T-helper 2 cell treated with Interferon-gamma antibody and Interleukin-4, amounts not matched to agents 5 μg/mL and 100 μg/mL, for 36 hours (primary cell): ENCODE results near the gene SLC2A9.

Experiments used
- DNase-seq: peaks from one replicate; pipeline ENCODE4 v3.0.0; 2021; ENCODE audit warnings: low spot score
- H3K27ac Mint-ChIP-seq: one replicate; pipeline ENCODE4 v1.8.0; 2021; ENCODE audit warnings: mild to moderate bottlenecking, mixed read lengths
- H3K27me3 Mint-ChIP-seq: one replicate; pipeline ENCODE4 v1.8.0; 2021; ENCODE audit warnings: low read depth, mixed read lengths
- H3K36me3 Mint-ChIP-seq: one replicate; pipeline ENCODE4 v1.8.0; 2021; ENCODE audit warnings: low read depth, mixed read lengths
- H3K4me1 Mint-ChIP-seq: one replicate; pipeline ENCODE4 v1.8.0; 2021; ENCODE audit warnings: low read depth, mixed read lengths
- H3K4me3 Mint-ChIP-seq: one replicate; pipeline ENCODE4 v1.8.0; 2022; ENCODE audit warnings: mild to moderate bottlenecking, moderate library complexity, mixed read lengths
- H3K9me3 Mint-ChIP-seq: one replicate; pipeline ENCODE4 v1.8.0; 2021; ENCODE audit warnings: mixed read lengths

SLC2A9 gene

GRCh38 chr4:9895333-9895705 is 126.0 kb downstream of the SLC2A9 start:
- Mint-ChIP-seq H3K27ac (no peak overlapping the region), H3K4me1 (no peaks in the 10 kb centered on the region), H3K36me3 (no peaks in the 10 kb centered on the region), H3K4me3 (no peak overlapping the region), H3K27me3 (peaks cover 17% of the 10 kb centered on the region), H3K9me3 (no peaks in the 10 kb centered on the region)
- DNase-seq: no peak

- no peaks in the 10 kb centered on the region for H3K36me3 Mint-ChIP-seq
- no peaks in the 10 kb centered on the region for H3K4me1 Mint-ChIP-seq
- peaks cover 17% of the 10 kb centered on the region for H3K27me3 Mint-ChIP-seq
- DNase-seq: no peak
- H3K4me3 Mint-ChIP-seq: no peak overlapping the region
- H3K27ac Mint-ChIP-seq: no peak overlapping the region
- no peaks in the 10 kb centered on the region for H3K9me3 Mint-ChIP-seq
Measured at GRCh38 chr4:9894644-9895332, 126.5 kb downstream of the SLC2A9 start.

- DNase-seq: no peak
- H3K27ac Mint-ChIP-seq: no peak overlapping the region
- no peaks in the 10 kb centered on the region for H3K9me3 Mint-ChIP-seq
- no peak overlapping the region for H3K4me3 Mint-ChIP-seq
- H3K4me1 Mint-ChIP-seq: no peaks in the 10 kb centered on the region
- no peaks in the 10 kb centered on the region for H3K36me3 Mint-ChIP-seq
- H3K27me3 Mint-ChIP-seq: peaks cover 13% of the 10 kb centered on the region
Measured at GRCh38 chr4:9893329-9894108, 127.8 kb downstream of the SLC2A9 start.

- H3K36me3 Mint-ChIP-seq: no peaks in the 10 kb centered on the region
- H3K4me1 Mint-ChIP-seq: no peaks in the 10 kb centered on the region
- H3K27ac Mint-ChIP-seq: no peak overlapping the region
- no peak for DNase-seq
- no peak overlapping the region for H3K4me3 Mint-ChIP-seq
- peaks cover 13% of the 10 kb centered on the region for H3K27me3 Mint-ChIP-seq
- no peaks in the 10 kb centered on the region for H3K9me3 Mint-ChIP-seq
Measured at GRCh38 chr4:9891740-9892139, 129.6 kb downstream of the SLC2A9 start.

GRCh38 chr4:9891056-9891455 is 130.2 kb downstream of the SLC2A9 start:
- H3K27ac Mint-ChIP-seq: no peak overlapping the region
- no peak for DNase-seq
- H3K4me1 Mint-ChIP-seq: no peaks in the 10 kb centered on the region
- peaks cover 8% of the 10 kb centered on the region for H3K27me3 Mint-ChIP-seq
- no peaks in the 10 kb centered on the region for H3K36me3 Mint-ChIP-seq
- no peak overlapping the region for H3K4me3 Mint-ChIP-seq
- H3K9me3 Mint-ChIP-seq: no peaks in the 10 kb centered on the region

- Mint-ChIP-seq H3K4me1 (no peaks in the 10 kb centered on the region), H3K27me3 (peaks cover 5% of the 10 kb centered on the region), H3K36me3 (no peaks in the 10 kb centered on the region), H3K27ac (no peak overlapping the region), H3K4me3 (no peak overlapping the region), H3K9me3 (no peaks in the 10 kb centered on the region)
- no peak for DNase-seq
Measured at GRCh38 chr4:9889306-9889705, 132.0 kb downstream of the SLC2A9 start.

GRCh38 chr4:9885958-9886357 is 135.3 kb downstream of the SLC2A9 start:
- Mint-ChIP-seq H3K4me1 (no peaks in the 10 kb centered on the region), H3K4me3 (no peak overlapping the region)

GRCh38 chr4:9880406-9881197 is 140.7 kb downstream of the SLC2A9 start:
- H3K9me3 Mint-ChIP-seq: no peaks in the 10 kb centered on the region
- H3K27me3 Mint-ChIP-seq: peaks cover 3% of the 10 kb centered on the region
- H3K4me1 Mint-ChIP-seq: no peaks in the 10 kb centered on the region
- no peaks in the 10 kb centered on the region for H3K36me3 Mint-ChIP-seq
- no peak overlapping the region for H3K27ac Mint-ChIP-seq
- no peak overlapping the region for H3K4me3 Mint-ChIP-seq
- no peak for DNase-seq

More at GRCh38 chr4:9885958-9886357, 135.3 kb downstream of the SLC2A9 start:
- Mint-ChIP-seq H3K36me3 (no peaks in the 10 kb centered on the region), H3K9me3 (no peaks in the 10 kb centered on the region), H3K27ac (no peak overlapping the region), H3K27me3 (peaks cover 3% of the 10 kb centered on the region)
- no peak for DNase-seq

- no peaks in the 10 kb centered on the region for H3K9me3 Mint-ChIP-seq
- no peak for DNase-seq
Measured at GRCh38 chr4:9877123-9877522, 144.2 kb downstream of the SLC2A9 start.

GRCh38 chr4:9875516-9875915 is 145.8 kb downstream of the SLC2A9 start:
- Mint-ChIP-seq H3K27me3 (no peaks in the 10 kb centered on the region), H3K4me1 (no peaks in the 10 kb centered on the region), H3K4me3 (no peak overlapping the region), H3K27ac (no peak overlapping the region), H3K36me3 (no peaks in the 10 kb centered on the region), H3K9me3 (no peaks in the 10 kb centered on the region)
- no peak for DNase-seq

More at GRCh38 chr4:9877123-9877522, 144.2 kb downstream of the SLC2A9 start:
- no peak overlapping the region for H3K27ac Mint-ChIP-seq
- H3K27me3 Mint-ChIP-seq: no peaks in the 10 kb centered on the region
- no peak overlapping the region for H3K4me3 Mint-ChIP-seq
- H3K36me3 Mint-ChIP-seq: no peaks in the 10 kb centered on the region
- H3K4me1 Mint-ChIP-seq: no peaks in the 10 kb centered on the region

- DNase-seq: no peak
- Mint-ChIP-seq H3K27ac (no peak overlapping the region), H3K36me3 (no peaks in the 10 kb centered on the region), H3K27me3 (no peaks in the 10 kb centered on the region), H3K9me3 (no peaks in the 10 kb centered on the region), H3K4me1 (no peaks in the 10 kb centered on the region), H3K4me3 (no peak overlapping the region)
Measured at GRCh38 chr4:9874385-9874784, 146.9 kb downstream of the SLC2A9 start.

GRCh38 chr4:9870165-9870790 is 151.0 kb downstream of the SLC2A9 start:
- no peaks in the 10 kb centered on the region for H3K4me1 Mint-ChIP-seq
- H3K36me3 Mint-ChIP-seq: no peaks in the 10 kb centered on the region
- DNase-seq: no peak
- H3K27ac Mint-ChIP-seq: no peak overlapping the region
- H3K4me3 Mint-ChIP-seq: no peak overlapping the region
- H3K27me3 Mint-ChIP-seq: no peaks in the 10 kb centered on the region
- no peaks in the 10 kb centered on the region for H3K9me3 Mint-ChIP-seq

GRCh38 chr4:9867751-9868425 is 153.4 kb downstream of the SLC2A9 start:
- no peaks in the 10 kb centered on the region for H3K27me3 Mint-ChIP-seq
- H3K4me1 Mint-ChIP-seq: no peaks in the 10 kb centered on the region
- no peaks in the 10 kb centered on the region for H3K36me3 Mint-ChIP-seq
- H3K9me3 Mint-ChIP-seq: no peaks in the 10 kb centered on the region
- H3K4me3 Mint-ChIP-seq: no peak overlapping the region
- H3K27ac Mint-ChIP-seq: no peak overlapping the region
- no peak for DNase-seq
